Measurements from ENCODE around the gene REM1. TPM values are rescaled to one million over a fixed set of nuclear protein-coding genes. Genes with fewer than 3 reads are reported as not detected.

REM1 gene
- total RNA-seq, 2 donors from 2014 or later, result 3.0 to 3.1 TPM

- H3K4me1 ChIP-seq, result peaks cover 0 to 10% of the 10 kb centered on the region in 2 donors
- TF ChIP-seq, protein P1, sequence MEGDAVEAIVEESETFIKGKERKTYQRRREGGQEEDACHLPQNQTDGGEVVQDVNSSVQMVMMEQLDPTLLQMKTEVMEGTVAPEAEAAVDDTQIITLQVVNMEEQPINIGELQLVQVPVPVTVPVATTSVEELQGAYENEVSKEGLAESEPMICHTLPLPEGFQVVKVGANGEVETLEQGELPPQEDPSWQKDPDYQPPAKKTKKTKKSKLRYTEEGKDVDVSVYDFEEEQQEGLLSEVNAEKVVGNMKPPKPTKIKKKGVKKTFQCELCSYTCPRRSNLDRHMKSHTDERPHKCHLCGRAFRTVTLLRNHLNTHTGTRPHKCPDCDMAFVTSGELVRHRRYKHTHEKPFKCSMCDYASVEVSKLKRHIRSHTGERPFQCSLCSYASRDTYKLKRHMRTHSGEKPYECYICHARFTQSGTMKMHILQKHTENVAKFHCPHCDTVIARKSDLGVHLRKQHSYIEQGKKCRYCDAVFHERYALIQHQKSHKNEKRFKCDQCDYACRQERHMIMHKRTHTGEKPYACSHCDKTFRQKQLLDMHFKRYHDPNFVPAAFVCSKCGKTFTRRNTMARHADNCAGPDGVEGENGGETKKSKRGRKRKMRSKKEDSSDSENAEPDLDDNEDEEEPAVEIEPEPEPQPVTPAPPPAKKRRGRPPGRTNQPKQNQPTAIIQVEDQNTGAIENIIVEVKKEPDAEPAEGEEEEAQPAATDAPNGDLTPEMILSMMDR (IDR thresholded peaks at IDR 0.05), result no peak
- no peaks in the 10 kb centered on the region for H3K36me3 ChIP-seq
- no peak for DNase-seq (ENCODE audit: low spot score)
- H3K4me3 ChIP-seq, result no peak overlapping the region
- H3K9me3 ChIP-seq, result no peaks in the 10 kb centered on the region
- H3K27me3 ChIP-seq, result no peaks in the 10 kb centered on the region
- H3K27ac ChIP-seq, result no peak overlapping the region
Measured at GRCh38 chr20:31490752-31491151, 15.7 kb downstream of the REM1 start.

GRCh38 chr20:31494131-31494530 lies 19.0 kb downstream of the REM1 start:
- Histone ChIP-seq H3K27me3 (no peaks in the 10 kb centered on the region), H3K9me3 (no peaks in the 10 kb centered on the region), H3K36me3 (no peaks in the 10 kb centered on the region), H3K4me1 (peaks cover 0 to 28% of the 10 kb centered on the region in 2 donors), H3K27ac (no peak overlapping the region), H3K4me3 (no peak overlapping the region)
- DNase-seq (ENCODE audit: low spot score), result no peak
- TF ChIP-seq, protein P1 (IDR thresholded peaks at IDR 0.05), result peak in 1 of 2 donors; percentile 30

GRCh38 chr20:31496761-31497295 lies 21.7 kb downstream of the REM1 start:
- H3K27me3 ChIP-seq, result no peaks in the 10 kb centered on the region
- H3K4me1 ChIP-seq, result peaks cover 0 to 28% of the 10 kb centered on the region in 2 donors
- H3K27ac ChIP-seq, result peak overlapping the region; percentile 48 to 56
- no peak overlapping the region for H3K4me3 ChIP-seq
- TF ChIP-seq, protein P1 (IDR thresholded peaks at IDR 0.05), result no peak
- no peaks in the 10 kb centered on the region for H3K36me3 ChIP-seq
- peak; percentile 87 for DNase-seq (ENCODE audit: low spot score)
- H3K9me3 ChIP-seq, result no peaks in the 10 kb centered on the region

DNA sequence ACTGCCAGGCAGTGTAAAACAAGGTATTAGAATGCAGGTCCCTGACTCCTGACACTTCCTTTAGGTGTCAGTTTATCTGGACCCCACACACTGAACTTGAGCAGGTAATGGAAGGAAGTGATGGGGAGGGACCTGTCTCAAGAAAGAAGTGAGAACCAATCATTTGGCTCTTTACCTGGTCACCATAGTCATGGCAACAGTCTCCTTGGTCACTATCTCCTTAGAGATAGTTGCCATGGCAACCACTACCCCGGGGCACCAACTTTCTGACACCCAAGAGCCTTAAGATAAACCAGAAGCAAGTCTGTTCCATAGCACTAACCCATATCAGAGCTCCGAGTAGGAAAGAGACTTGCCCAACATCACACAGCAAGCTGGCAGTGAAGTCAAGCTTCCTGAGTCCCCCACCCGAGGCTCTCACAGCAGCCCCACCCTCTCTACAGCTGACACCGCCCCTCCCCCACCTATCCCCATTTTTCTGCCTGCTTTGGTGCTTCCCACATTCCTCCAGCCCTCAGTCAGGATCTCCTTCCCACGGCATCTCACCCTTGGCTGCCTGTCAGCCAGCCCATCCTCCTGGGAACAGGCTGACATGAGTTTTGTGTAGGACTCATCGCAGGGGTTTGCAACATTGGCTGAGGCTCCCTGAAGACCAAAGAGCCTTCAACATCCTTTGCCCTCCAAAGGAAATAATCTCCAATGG lies 22.9 kb downstream of the REM1 start:
- Histone ChIP-seq H3K27me3 (no peaks in the 10 kb centered on the region), H3K9me3 (no peaks in the 10 kb centered on the region), H3K36me3 (no peaks in the 10 kb centered on the region), H3K4me3 (no peak overlapping the region), H3K27ac (peak overlapping the region; percentile 48 to 56), H3K4me1 (peaks cover 0 to 28% of the 10 kb centered on the region in 2 donors)
- TF ChIP-seq, protein P1 (IDR thresholded peaks at IDR 0.05), result no peak
- no peak for DNase-seq (ENCODE audit: low spot score)

GRCh38 chr20:31500527-31500926 lies 25.4 kb downstream of the REM1 start:
- Histone ChIP-seq H3K4me3 (no peak overlapping the region), H3K4me1 (peaks cover 0 to 28% of the 10 kb centered on the region in 2 donors), H3K9me3 (no peaks in the 10 kb centered on the region), H3K27ac (no peak overlapping the region), H3K36me3 (no peaks in the 10 kb centered on the region), H3K27me3 (no peaks in the 10 kb centered on the region)
- DNase-seq (ENCODE audit: low spot score), result no peak
- TF ChIP-seq, protein P1 (IDR thresholded peaks at IDR 0.05), result no peak
